HEK293T (cell line): ENCODE measurements around the gene RAB44.

Experiments used
- ELF4 ChIP-seq: fragments of 450-650 bp; IDR thresholded peaks from 2 replicates; pipeline ENCODE4 v1.6.1; 2017; ENCODE audit warnings: antibody characterized with exemption
- FOXM1 ChIP-seq: fragments of 450-650 bp; IDR thresholded peaks from 2 replicates; pipeline ENCODE4 v1.6.1; 2017; ENCODE audit warnings: mild to moderate bottlenecking, borderline replicate concordance

DNA sequence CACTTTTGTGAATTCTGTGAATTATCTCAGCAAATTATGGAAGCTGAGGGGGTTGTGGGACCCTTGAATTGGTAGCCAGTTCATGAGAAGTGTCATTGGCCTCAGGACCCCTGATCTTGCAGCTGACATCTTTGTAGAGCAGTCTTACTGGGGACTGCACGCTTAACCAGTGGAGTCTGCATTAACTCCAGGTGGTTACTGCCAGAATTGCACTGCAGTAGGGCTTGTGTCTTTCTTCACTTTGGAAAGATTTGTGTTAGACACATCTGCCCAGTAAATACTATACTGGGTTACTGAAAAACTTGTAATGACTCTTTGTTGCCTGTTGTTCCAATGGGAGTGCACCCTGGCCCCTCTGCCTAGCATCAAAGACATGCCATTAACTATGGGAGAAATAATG is 40.4 kb upstream of the RAB44 start:
- TF ChIP-seq FOXM1 (no peak), ELF4 (no peak)
